HL-60 (cell line): ENCODE results near the gene FBXO3.

Experiments used
- DNase-seq, 2 experiments: peaks; one replicate each; pipeline ENCODE4 v3.0.0-alpha.2; 2010 to 2020; ENCODE audit warnings: low read depth in 1 of 2, low spot score in 1 of 2
- H3K27ac ChIP-seq: fragments of 250-450 bp; sonication (Bioruptor Pico); replicated peaks from 2 replicates; pipeline ENCODE4 v1.5.1; 2020; ENCODE audit warnings: mild to moderate bottlenecking, moderate library complexity
- H3K27me3 ChIP-seq: fragments of 250-450 bp; sonication (Bioruptor Pico); 2 replicates; pipeline ENCODE4 v1.5.1; 2021; ENCODE audit warnings: mild to moderate bottlenecking, moderate library complexity; ENCODE audit not compliant: insufficient read depth, poor library complexity, severe bottlenecking
- H3K4me3 ChIP-seq: replicated peaks from 2 replicates; pipeline ENCODE4 v1.5.1; 2011; ENCODE audit warnings: mild to moderate bottlenecking, control low read depth, low read length; ENCODE audit not compliant: insufficient read depth
- GABPA ChIP-seq: IDR thresholded peaks from 2 replicates; pipeline ENCODE4 v1.6.1; 2012; ENCODE audit warnings: low read depth
- POLR2AphosphoS5 ChIP-seq: IDR thresholded peaks from 2 replicates; pipeline ENCODE4 v1.6.1; 2012; ENCODE audit warnings: low read depth
- SPI1 ChIP-seq: IDR thresholded peaks from 2 replicates; pipeline ENCODE4 v1.6.1; 2012; ENCODE audit warnings: low read depth, mild to moderate bottlenecking, borderline replicate concordance
- TF ChIP-seq, protein P1 (sequence below): IDR thresholded peaks from 2 replicates; pipeline ENCODE4 v1.6.1; 2012; ENCODE audit warnings: low read depth; ENCODE audit not compliant: insufficient replicate concordance
- TF ChIP-seq, protein P2 (sequence below): IDR thresholded peaks from one replicate; pipeline ENCODE4 v1.5.1; 2011; ENCODE audit warnings: low read length, control low read depth, inconsistent platforms; ENCODE audit not compliant: insufficient read depth

Gene FBXO3

DNA sequence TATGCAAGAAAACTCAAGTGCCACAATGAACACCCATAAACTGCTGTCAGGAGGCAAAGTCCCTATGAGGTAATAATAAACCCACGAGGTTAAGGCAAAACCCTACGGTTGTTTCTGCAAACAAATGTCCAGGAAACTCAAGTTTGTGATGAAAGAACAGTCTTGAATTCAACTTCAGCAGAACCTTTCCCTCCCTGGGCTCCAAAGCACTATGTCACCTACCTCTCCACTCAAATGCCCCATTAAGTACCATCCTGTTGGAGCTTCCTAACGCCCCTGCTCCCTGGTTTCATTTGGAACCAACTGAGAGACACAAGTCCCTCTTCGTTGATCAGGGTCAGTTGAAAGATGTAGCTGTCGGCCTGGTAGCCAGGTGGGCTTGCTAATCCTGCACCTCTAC lies 71.1 kb downstream of the FBXO3 start:
- DNase-seq = no peak
- H3K4me3 ChIP-seq = no peak overlapping the region
- no peak overlapping the region for H3K27ac ChIP-seq
- H3K27me3 ChIP-seq = no peaks in the 10 kb centered on the region
- TF ChIP-seq SPI1 = no peak
- TF ChIP-seq, protein P1, sequence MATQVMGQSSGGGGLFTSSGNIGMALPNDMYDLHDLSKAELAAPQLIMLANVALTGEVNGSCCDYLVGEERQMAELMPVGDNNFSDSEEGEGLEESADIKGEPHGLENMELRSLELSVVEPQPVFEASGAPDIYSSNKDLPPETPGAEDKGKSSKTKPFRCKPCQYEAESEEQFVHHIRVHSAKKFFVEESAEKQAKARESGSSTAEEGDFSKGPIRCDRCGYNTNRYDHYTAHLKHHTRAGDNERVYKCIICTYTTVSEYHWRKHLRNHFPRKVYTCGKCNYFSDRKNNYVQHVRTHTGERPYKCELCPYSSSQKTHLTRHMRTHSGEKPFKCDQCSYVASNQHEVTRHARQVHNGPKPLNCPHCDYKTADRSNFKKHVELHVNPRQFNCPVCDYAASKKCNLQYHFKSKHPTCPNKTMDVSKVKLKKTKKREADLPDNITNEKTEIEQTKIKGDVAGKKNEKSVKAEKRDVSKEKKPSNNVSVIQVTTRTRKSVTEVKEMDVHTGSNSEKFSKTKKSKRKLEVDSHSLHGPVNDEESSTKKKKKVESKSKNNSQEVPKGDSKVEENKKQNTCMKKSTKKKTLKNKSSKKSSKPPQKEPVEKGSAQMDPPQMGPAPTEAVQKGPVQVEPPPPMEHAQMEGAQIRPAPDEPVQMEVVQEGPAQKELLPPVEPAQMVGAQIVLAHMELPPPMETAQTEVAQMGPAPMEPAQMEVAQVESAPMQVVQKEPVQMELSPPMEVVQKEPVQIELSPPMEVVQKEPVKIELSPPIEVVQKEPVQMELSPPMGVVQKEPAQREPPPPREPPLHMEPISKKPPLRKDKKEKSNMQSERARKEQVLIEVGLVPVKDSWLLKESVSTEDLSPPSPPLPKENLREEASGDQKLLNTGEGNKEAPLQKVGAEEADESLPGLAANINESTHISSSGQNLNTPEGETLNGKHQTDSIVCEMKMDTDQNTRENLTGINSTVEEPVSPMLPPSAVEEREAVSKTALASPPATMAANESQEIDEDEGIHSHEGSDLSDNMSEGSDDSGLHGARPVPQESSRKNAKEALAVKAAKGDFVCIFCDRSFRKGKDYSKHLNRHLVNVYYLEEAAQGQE = no peak
- TF ChIP-seq, protein P2, sequence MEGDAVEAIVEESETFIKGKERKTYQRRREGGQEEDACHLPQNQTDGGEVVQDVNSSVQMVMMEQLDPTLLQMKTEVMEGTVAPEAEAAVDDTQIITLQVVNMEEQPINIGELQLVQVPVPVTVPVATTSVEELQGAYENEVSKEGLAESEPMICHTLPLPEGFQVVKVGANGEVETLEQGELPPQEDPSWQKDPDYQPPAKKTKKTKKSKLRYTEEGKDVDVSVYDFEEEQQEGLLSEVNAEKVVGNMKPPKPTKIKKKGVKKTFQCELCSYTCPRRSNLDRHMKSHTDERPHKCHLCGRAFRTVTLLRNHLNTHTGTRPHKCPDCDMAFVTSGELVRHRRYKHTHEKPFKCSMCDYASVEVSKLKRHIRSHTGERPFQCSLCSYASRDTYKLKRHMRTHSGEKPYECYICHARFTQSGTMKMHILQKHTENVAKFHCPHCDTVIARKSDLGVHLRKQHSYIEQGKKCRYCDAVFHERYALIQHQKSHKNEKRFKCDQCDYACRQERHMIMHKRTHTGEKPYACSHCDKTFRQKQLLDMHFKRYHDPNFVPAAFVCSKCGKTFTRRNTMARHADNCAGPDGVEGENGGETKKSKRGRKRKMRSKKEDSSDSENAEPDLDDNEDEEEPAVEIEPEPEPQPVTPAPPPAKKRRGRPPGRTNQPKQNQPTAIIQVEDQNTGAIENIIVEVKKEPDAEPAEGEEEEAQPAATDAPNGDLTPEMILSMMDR = no peak
- no peak for TF ChIP-seq POLR2AphosphoS5
- TF ChIP-seq GABPA = no peak

DNA sequence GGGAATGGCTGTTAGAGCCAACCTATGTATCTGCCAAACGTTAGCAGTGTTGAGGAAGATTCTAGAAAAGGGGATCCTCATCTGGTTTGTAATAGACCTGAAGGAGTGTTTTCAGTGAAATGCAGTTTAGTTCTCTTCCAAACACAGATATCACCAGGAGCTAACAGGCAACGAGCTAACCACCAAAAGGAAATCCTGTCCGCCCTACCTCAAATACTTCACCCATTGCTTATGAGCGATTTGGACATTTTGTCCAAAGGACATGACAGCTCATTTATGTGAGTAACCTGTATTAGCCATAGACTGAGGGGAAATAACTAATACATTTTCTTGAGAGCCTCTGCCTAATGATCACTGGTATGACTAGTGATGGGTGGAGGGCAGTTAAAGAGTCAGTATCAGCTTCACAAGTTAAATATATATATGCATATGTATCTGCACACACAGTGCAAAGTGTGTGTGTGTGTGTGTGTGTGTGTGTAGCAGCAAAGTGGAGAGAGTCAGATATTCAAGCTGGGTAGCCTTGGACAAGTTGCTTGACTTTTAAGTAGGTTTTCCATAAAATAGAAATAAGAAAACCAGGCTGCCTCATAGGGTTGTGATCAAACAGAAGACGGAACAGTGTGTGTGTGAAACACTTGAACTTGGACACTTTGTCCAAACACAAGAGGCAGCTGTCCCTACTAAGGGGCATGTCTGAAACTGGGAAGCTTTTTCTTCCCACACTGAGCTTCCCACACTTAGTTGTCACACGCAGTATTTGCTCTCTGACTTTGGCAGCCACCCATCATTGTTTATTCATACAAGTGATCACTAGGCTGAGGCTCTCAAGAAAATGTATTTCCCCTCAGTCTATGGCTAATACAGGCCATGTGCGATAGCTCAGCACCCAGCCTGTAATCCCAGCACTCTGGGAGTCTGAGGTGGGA lies 72.8 kb downstream of the FBXO3 start:
- no peaks in the 10 kb centered on the region for H3K27me3 ChIP-seq
- no peak for DNase-seq
- H3K27ac ChIP-seq = peak overlapping the region; percentile 47

DNA sequence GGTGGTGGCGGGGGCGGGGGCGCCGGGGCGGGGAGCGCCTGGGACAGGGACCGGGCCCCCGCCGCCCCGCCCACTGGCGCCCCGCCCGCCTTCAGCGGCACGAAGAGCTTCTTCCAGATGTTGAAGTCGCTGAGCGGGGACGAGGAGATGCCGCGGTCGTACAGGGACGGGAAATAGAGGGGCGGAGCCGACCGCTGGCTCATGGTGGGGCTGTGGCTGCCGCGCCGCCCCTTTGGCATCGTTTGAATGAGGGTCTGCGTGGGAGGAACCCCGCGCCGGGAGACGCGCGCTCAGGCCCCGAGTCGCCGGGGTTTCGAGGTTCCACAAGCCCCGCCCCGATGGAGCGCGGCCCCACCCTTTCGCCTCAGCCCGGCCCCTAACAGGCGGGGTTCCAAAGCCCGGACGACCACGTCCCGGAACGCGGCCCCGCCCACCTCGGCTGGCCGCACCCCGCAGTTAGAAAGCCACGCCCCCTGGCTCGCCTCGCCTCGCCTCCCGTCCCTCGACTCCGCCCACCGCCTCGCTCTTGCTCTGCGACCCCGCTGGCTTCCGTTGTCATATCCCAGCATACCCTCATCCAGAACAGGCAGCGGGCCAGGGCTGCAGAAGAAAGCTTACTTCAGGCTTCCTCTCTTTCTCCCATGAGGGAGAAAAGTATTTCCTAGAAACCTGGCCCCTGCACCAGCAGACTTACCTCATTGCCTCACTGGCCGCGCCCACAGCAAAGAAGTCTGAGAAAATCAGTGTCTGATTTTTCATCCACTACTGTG lies 73.6 kb downstream of the FBXO3 start, which contains the start of gene C11orf91:
C11orf91 (minus strand) TSS at position 325 of the 770 bp plus-strand sequence; CDS start at position 239, 86 bp downstream.
- DNase-seq = peak; percentile 72 to 89
- TF ChIP-seq, protein P1 = no peak
- TF ChIP-seq POLR2AphosphoS5 (no peak), GABPA (no peak), SPI1 (no peak)
- TF ChIP-seq, protein P2 = no peak
- H3K27ac ChIP-seq = peak within 1 kb of the TSS; percentile 63
- peak within 1 kb of the TSS; percentile 69 for H3K4me3 ChIP-seq
- no peaks in the 10 kb centered on the region for H3K27me3 ChIP-seq

More for the DNA sequence above, 72.8 kb downstream of the FBXO3 start:
- peak overlapping the region; percentile 69 for H3K4me3 ChIP-seq
- no peak for TF ChIP-seq POLR2AphosphoS5
- TF ChIP-seq, protein P1 = no peak
- no peak for TF ChIP-seq GABPA
- no peak for TF ChIP-seq SPI1
- TF ChIP-seq, protein P2 = no peak
